GM19452 (cell line): ENCODE data around the gene EPS8L2.

Experiments used
- ATAC-seq: cut with Tn5 transposase; IDR thresholded peaks from one replicate; pipeline ENCODE4 v1.9.1; 2021; ENCODE audit not compliant: unreplicated experiment

Gene EPS8L2

GRCh38 chr11:703506-703905, 2.5 kb upstream of the EPS8L2 start:
- no peak for ATAC-seq

- ATAC-seq = no peak
Measured at GRCh38 chr11:704228-704674, 1.8 kb upstream of the EPS8L2 start.

GRCh38 chr11:704781-705645, 1.0 kb upstream of the EPS8L2 start:
- ATAC-seq = no peak

- ATAC-seq = no peak
Measured at GRCh38 chr11:706439-706956, 467 bp downstream of the EPS8L2 start.

- ATAC-seq = no peak
Measured at GRCh38 chr11:706957-707816, 1.2 kb downstream of the EPS8L2 start.

GRCh38 chr11:707817-708420, 1.9 kb downstream of the EPS8L2 start:
- ATAC-seq = no peak

GRCh38 chr11:708511-708910, 2.5 kb downstream of the EPS8L2 start:
- no peak for ATAC-seq

GRCh38 chr11:709109-709997, 3.3 kb downstream of the EPS8L2 start:
- ATAC-seq = no peak

- no peak for ATAC-seq
Measured at GRCh38 chr11:714436-714835, 8.4 kb downstream of the EPS8L2 start.

- ATAC-seq = no peak
Measured at GRCh38 chr11:719214-720016, 13.4 kb downstream of the EPS8L2 start.

- ATAC-seq = no peak
Measured at GRCh38 chr11:720017-720641, 14.1 kb downstream of the EPS8L2 start.

GRCh38 chr11:720642-721246, 14.7 kb downstream of the EPS8L2 start:
- no peak for ATAC-seq

GRCh38 chr11:721247-721740, 15.3 kb downstream of the EPS8L2 start:
- no peak for ATAC-seq

- ATAC-seq = no peak
Measured at GRCh38 chr11:721741-722345, 15.8 kb downstream of the EPS8L2 start.

GRCh38 chr11:722346-722811, 16.3 kb downstream of the EPS8L2 start:
- ATAC-seq = no peak

GRCh38 chr11:723120-723883, 17.3 kb downstream of the EPS8L2 start:
- no peak for ATAC-seq
